NCI-H146 (cell line): Measurements from ENCODE around the gene TNIK.

ENCODE experiments used
- DNase-seq: peaks from one replicate; lab custom pipeline; 2025; lab: John Stamatoyannopoulos, UW

The TNIK gene

GRCh38 chr3:171077261-171077660 is 382.9 kb downstream of the TNIK start:
- DNase-seq = no peak

DNA sequence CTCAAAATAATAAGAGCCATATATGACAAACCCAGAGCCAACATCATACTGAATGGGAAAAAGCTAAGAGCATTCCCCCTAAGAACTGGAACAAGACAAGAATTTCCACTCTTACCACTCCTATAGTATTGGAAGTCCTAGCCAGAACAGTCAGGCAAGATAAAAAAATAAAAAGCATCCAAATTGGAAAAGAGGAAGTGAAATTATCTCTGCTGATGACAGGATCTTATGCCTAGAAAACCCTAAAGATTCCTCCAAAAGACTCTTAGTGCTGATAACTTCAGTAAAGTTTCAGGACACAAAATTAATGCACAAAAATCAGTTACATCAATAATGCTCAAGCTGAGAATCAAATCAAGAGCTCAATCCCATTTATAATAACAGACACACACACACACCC is 387.8 kb downstream of the TNIK start:
- no peak for DNase-seq

- DNase-seq = no peak
Observed at GRCh38 chr3:171068658-171069057, 391.5 kb downstream of the TNIK start.

GRCh38 chr3:171066206-171066605 is 394.0 kb downstream of the TNIK start:
- DNase-seq = no peak

DNA sequence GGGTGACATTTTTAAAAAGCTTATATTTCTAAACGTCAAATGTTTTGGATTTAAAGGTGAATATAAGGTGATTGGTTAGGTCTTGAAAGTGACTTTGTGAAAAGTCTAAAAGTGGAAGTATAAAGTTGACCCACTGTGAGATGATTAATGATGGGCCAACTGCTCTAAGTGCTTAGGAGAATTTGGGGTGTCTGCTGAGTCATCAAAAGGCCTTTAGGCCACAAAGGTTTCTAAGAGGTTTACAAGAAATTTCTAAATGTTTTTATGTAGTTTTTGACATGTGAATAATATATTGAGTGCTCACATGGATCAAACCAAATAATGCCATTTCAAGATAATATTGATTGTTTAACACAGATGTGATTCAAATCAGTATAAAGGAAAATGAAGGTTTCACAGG is 394.5 kb downstream of the TNIK start:
- DNase-seq = no peak

DNA sequence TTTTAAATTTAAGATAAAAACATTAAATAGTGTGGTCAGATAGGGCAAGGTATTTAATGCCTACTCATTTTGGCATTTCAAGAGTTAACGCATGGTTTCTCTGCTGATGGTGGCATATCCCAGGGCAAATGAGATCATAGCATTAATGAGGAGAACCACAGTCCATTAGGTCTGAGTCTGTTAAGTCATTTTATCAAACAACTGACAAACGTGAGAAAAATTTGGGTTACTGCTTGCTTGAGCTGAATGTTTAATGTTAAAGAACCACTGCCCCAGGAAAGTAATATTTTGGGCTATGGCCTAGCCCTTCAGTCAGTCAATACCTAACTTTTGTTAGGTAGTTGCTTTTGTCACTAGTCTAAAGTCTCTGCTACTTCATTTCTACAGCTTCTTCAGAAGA is 395.7 kb downstream of the TNIK start:
- no peak for DNase-seq

DNA sequence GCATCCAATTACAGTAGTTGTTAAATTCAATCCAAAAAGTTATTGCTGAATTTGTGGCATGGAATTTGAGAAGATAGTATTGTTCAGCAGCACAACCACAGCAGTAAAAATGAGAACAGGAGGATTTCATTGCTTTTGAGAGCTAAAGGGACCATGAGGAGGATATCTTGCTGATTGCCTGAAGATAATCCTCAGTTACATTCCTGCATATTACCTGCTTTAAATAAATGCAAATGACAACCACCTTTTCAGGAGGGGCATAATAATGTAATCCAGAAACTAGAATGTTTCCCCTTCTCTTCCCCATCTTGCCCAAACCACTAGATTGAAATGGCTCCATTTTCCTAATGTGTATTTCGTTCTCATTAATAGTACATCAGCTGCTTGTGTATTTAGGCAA is 398.5 kb downstream of the TNIK start:
- DNase-seq = no peak

GRCh38 chr3:171059978-171060377 is 400.2 kb downstream of the TNIK start:
- DNase-seq = no peak

DNA sequence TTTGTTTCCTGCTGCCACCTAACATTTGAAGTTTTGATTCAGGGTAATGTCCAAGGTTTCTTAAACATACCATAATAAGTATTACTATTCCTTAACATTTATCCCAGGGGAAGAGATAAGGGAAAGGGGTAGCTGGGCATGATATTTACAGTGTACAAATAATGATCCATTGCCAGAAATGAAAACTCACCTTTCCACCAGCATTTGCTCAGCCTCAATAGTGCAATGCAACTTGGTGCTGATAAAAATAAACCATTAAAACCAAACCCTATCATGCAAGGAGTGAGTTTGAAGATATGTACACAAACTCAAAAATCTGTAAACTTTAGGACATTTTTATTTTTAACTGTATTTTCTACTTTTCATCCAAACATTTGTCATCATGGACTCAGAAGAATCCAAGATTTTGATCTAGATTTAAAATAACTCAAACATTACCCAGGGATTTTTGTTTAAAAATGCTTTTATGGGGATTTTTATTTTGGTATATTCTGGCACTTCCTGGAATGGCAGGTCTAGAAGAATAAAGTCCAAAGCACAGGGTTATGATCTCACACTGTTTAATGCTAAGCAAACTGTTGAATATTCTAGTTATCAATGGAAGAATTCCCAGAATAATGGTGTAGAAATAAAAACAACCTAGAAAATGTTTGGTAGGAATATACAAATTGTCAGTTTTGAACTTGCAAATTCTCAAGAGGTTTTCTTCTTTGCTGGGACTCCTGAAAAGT is 401.2 kb downstream of the TNIK start:
- no peak for DNase-seq

DNA sequence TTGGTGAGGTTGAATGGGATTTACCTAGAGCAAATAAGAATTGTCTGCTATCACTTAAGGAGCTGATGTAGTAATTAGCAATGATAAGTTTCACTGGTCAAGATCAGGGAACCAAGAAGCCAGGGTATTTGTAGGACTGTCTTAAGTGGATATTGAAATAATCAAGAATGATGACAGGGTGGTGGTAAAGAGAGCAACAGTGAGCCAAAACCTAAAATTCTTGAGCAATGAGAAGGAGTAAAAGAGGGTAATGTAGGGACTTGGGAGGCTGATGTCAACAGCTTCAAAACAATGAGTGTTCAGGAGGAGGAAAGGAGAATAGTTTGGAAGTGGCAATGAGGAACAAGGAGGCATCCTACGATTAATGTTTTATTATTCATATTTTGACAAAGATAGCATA is 402.1 kb downstream of the TNIK start:
- DNase-seq = no peak

GRCh38 chr3:171057072-171057471 is 403.1 kb downstream of the TNIK start:
- DNase-seq = no peak

DNA sequence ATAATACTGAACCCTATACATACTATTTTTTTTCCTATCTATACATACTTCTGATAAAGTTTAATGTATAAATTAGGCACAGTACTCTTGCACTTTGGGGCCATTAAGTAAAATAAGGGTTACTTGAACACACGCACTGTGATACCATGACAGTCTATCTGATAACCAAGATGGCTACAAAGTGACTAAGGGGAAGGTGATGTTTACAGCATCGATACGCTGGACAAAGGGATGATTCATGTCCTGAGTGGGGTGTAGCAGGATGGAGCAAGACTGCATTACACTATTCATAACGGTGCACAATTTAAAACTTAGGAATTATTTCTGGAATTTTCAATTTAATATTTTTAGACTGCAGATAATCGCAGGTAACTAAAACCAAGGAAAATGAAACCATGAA is 403.7 kb downstream of the TNIK start:
- DNase-seq = no peak

DNA sequence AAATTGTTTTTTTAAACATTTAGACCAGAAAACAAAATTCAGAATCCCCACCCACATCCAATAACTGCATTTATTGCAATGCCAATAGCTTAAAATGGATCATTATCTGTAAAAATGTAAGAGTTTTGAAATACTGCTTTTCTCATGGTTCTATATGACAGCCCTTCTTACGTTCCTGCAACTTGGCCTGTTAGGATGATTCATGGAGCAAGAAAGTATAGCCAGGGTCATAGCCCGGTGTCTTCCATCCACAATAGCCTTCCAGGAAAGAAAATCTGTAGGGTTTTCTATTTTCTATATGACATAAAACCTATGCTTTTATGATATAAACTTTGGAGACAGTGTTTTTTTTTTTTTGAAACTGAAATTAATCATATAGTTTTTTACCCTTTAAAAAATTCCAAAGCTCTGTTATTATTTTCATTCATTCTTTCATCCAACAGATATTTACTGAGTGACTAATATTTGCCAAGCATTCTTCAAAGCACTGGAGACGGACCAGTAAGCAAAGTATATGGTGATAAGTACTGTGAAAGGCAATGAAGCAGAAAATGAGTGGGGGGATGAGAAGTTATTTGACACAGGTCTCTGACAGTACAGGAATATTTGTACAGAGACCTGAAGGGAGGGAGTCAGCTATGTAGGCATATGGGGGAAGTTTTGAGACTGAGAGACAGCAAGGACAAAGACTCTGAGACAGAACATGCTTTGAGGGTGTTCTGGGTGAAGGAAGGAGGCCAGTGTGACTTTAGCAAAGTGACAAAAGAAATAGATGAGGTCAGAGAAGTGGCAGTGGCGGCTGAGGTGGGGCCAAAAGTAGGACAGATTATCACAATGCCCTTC is 404.6 kb downstream of the TNIK start:
- no peak for DNase-seq

- no peak for DNase-seq
Observed at GRCh38 chr3:171054921-171055320, 405.3 kb downstream of the TNIK start.

GRCh38 chr3:171054231-171054630 is 406.0 kb downstream of the TNIK start:
- no peak for DNase-seq

DNA sequence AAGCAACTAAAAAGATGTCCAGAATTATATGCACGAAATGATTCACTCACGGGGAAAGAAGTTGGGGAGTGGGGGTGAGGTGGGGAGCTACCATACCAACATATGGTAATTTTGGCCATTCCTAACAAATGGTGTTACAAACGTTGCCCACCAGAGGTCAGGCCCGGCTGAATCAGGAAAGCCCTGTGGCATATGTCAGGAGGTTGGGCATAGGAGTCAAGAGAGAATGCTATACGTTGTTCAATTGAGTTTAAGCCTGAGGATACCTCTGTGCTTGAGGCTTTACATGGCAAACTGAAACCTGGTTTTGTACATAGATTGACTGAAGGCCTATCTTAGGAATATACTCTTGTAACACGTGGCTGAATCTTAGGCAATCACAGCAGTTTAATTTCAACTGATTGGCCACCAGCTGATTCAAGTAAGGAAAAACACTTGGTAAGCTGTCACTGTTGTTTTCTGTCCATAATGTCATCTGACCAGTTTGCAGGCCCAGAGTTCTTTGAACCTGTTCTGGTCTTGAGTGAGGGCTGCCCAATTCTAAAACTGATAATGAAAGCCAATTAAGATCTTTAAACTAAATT is 410.3 kb downstream of the TNIK start:
- peak; percentile 38 for DNase-seq

- no peak for DNase-seq
Observed at GRCh38 chr3:171046760-171047159, 413.4 kb downstream of the TNIK start.

DNA sequence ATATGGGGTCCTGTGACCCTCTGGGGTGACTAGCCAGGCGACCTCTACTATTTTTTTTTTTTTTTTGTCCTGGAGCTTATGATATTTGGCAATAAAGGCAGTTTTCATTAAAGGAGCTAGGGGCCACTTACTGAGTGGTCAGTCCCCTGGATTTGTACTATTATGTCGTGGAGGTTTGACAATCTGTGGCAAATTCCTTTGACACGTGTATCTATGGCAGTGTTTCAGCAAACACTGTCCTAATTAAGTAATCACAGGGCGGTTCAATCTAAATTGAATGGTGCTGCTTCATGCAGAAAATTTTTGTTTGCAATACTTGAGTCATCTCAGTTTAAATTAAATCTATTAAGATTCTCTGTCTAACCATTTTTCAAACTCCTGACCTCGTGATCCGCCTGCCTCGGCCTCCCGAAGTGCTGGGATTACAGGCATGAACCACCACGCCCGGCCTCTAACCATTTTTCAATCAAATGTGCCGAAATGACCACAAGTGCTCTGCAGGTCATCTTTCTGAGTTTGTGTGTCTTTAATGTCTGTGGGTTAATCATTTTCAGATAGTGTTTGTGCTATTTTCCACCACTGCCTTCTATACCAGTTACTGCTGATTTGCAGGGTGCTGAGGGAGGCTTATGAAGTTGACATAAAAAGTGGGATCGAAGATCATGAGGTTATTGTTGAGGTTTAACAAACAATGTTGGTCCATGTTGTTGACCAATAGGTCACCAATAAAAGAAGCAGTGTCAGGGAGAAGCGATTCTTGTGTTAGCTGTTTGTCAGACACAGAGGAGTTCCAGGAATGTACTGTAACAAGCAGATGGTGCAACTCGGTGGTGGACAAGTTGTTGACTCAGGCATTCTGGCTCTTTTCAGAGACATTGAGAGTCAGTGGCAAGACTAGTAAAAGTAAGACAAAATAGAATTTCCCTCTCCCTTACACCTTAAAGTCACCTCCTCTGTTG is 415.1 kb downstream of the TNIK start:
- DNase-seq = no peak

DNA sequence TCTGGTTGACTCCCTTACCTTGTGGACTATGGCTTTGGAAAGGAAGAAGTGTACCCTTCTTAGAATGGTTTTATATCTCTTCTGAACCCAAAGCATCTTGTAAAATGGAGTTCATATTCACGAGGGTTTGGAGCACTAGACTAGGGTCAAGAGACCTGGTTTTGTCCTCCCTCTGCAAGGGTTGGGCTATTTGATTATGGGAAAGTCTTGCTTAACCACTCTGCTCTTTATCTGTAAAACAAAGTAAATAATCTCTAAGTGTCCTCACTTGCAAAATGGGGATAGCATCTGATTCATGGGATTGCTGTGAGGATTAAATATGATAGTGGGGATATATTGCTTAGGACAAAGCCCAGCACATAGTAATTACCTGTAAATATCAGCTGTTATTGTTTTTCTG is 415.8 kb downstream of the TNIK start:
- no peak for DNase-seq

- no peak for DNase-seq
Observed at GRCh38 chr3:171039674-171040073, 420.5 kb downstream of the TNIK start.

DNA sequence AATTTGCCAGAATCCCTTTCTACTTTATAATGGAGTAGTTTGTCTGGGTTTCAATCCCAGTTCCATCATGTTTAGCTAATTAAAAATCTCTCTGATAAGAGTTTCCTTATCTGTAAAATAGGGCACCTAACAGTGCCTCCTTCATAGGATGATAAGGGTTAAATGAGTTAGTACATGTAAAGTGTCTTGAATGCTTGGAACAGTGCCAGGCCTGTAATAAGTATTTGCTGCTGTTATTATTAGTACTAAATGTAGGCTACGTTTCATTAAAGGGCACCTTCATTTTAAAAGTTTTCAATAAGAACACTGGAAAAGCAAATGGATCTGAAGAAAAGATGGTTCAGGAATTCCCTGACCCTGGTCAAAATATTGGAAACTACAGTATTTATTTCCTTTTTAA is 421.9 kb downstream of the TNIK start:
- no peak for DNase-seq

DNA sequence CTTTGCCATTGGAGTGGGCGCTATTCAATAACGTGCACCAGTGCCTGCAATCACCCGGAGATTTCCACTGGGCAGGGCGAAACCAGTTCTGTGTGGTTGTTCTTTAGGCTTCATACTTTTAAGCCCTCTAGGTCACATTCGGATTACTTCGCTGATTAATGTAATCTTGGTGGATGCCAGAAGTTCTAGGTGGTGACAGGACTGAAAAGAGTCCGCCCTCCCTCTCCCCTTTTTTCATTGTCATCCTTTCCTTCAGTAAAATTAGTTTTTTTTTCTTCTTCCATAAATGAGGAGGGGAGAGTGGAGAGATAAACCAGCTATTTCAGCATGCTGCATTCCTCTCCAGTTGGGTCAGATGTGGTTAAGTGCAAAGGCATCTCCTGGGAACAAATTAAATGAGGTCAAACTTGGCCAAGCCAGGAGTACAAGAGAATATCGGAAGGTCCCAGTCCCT is 431.4 kb downstream of the TNIK start:
- DNase-seq = no peak
